H9 (cell line): ENCODE results near the gene MIR17HG. TPM values are rescaled to one million over a fixed set of nuclear protein-coding genes. Genes with fewer than 3 reads are reported as not detected.

Source experiments
- DNase-seq: peaks from one replicate; pipeline ENCODE4 v3.0.0-alpha.2; 2017
- H2AFZ ChIP-seq: one replicate; pipeline ENCODE4 v1.6.1; 2013; ENCODE audit warnings: mild to moderate bottlenecking, low read length, control low read depth, moderate library complexity
- H2AK5ac ChIP-seq: 2 replicates; pipeline ENCODE4 v1.6.1; 2013; ENCODE audit warnings: low read length, control low read depth, mixed read lengths; ENCODE audit not compliant: insufficient read length
- H2BK120ac ChIP-seq: one replicate; pipeline ENCODE4 v1.6.1; 2013; ENCODE audit warnings: low read depth, mild to moderate bottlenecking, low read length, control low read depth, inconsistent platforms; ENCODE audit not compliant: poor library complexity, severe bottlenecking
- H2BK12ac ChIP-seq: 2 replicates; pipeline ENCODE4 v1.6.1; 2013; ENCODE audit warnings: low read length, control low read depth, mixed read lengths, low read depth; ENCODE audit not compliant: insufficient read length
- H2BK15ac ChIP-seq: 2 replicates; pipeline ENCODE4 v1.6.1; 2013; ENCODE audit warnings: low read depth, low read length, control low read depth
- H2BK20ac ChIP-seq: one replicate; pipeline ENCODE4 v1.6.1; 2013; ENCODE audit warnings: low read depth, mild to moderate bottlenecking, low read length, control low read depth, inconsistent platforms; ENCODE audit not compliant: poor library complexity, severe bottlenecking
- H2BK5ac ChIP-seq: 2 replicates; pipeline ENCODE4 v1.6.1; 2013; ENCODE audit warnings: low read length, control low read depth, mixed read lengths; ENCODE audit not compliant: insufficient read length
- H3K14ac ChIP-seq: 2 replicates; pipeline ENCODE4 v1.6.1; 2013; ENCODE audit warnings: low read length, control low read depth; ENCODE audit not compliant: insufficient read depth
- H3K18ac ChIP-seq: 2 replicates; pipeline ENCODE4 v1.6.1; 2013; ENCODE audit warnings: low read depth, mild to moderate bottlenecking, mixed read lengths, low read length, control low read depth; ENCODE audit not compliant: insufficient read length
- H3K23ac ChIP-seq: 2 replicates; pipeline ENCODE4 v1.6.1; 2013; ENCODE audit warnings: low read length, control low read depth, mixed read lengths, low read depth; ENCODE audit not compliant: insufficient read length
- H3K23me2 ChIP-seq: 2 replicates; pipeline ENCODE4 v1.6.1; 2013; ENCODE audit warnings: low read depth, mild to moderate bottlenecking, mixed read lengths, low read length, control low read depth; ENCODE audit not compliant: insufficient read length, poor library complexity, severe bottlenecking
- H3K27ac ChIP-seq: 2 replicates; pipeline ENCODE4 v1.5.1; 2013; ENCODE audit warnings: low read length, control low read depth, mixed read lengths, low read depth; ENCODE audit not compliant: insufficient read length
- H3K27me3 ChIP-seq: 2 replicates; pipeline ENCODE4 v1.6.1; 2013; ENCODE audit warnings: low read length, control low read depth, inconsistent platforms; ENCODE audit not compliant: insufficient read depth
- H3K4ac ChIP-seq: 2 replicates; pipeline ENCODE4 v1.6.1; 2013; ENCODE audit warnings: low read depth, mild to moderate bottlenecking, control low read depth, inconsistent platforms, low read length, moderate library complexity
- H3K4me1 ChIP-seq: 2 replicates; pipeline ENCODE4 v1.6.1; 2013; ENCODE audit warnings: low read length, control low read depth, inconsistent platforms; ENCODE audit not compliant: insufficient read depth
- H3K4me2 ChIP-seq: 2 replicates; pipeline ENCODE4 v1.6.1; 2013; ENCODE audit warnings: low read length, control low read depth, mixed read lengths; ENCODE audit not compliant: insufficient read length, insufficient read depth
- H3K56ac ChIP-seq: 2 replicates; pipeline ENCODE4 v1.6.1; 2013; ENCODE audit warnings: low read depth, mild to moderate bottlenecking, mixed read lengths, low read length, control low read depth; ENCODE audit not compliant: insufficient read length
- H3K79me1 ChIP-seq: 2 replicates; pipeline ENCODE4 v1.6.1; 2013; ENCODE audit warnings: low read depth, mild to moderate bottlenecking, moderate library complexity, low read length, control low read depth, inconsistent platforms; ENCODE audit not compliant: insufficient read depth, poor library complexity, severe bottlenecking
- H3K79me2 ChIP-seq: 2 replicates; pipeline ENCODE4 v1.6.1; 2013; ENCODE audit warnings: low read length, control low read depth, inconsistent platforms; ENCODE audit not compliant: insufficient read depth
- H3K9ac ChIP-seq: 2 replicates; pipeline ENCODE4 v1.6.1; 2013; ENCODE audit warnings: low read length, control low read depth, mixed read lengths; ENCODE audit not compliant: insufficient read length; ENCODE audit errors: extremely low read depth
- H3K9me3 ChIP-seq: one replicate; pipeline ENCODE4 v1.6.1; 2013; ENCODE audit warnings: low read depth, low read length, inconsistent platforms; ENCODE audit not compliant: control insufficient read depth
- H3T11ph ChIP-seq: one replicate; pipeline ENCODE4 v1.6.1; 2013; ENCODE audit warnings: mild to moderate bottlenecking, low read length, control low read depth, inconsistent platforms
- H4K20me1 ChIP-seq: one replicate; pipeline ENCODE4 v1.6.1; 2013; ENCODE audit not compliant: control insufficient read depth, insufficient read length, insufficient read depth
- H4K5ac ChIP-seq: 2 replicates; pipeline ENCODE4 v1.6.1; 2013; ENCODE audit warnings: low read depth, mild to moderate bottlenecking, mixed read lengths, low read length, control low read depth; ENCODE audit not compliant: insufficient read length
- H4K8ac ChIP-seq: replicated peaks from 2 replicates; pipeline ENCODE4 v1.6.1; 2013; ENCODE audit warnings: low read length, control low read depth, mixed read lengths, low read depth; ENCODE audit not compliant: insufficient read length
- H4K91ac ChIP-seq: 2 replicates; pipeline ENCODE4 v1.6.1; 2013; ENCODE audit warnings: low read depth, mild to moderate bottlenecking, moderate library complexity, mixed read lengths, low read length, control low read depth; ENCODE audit not compliant: insufficient read length
- H3K27ac Mint-ChIP-seq, 3 experiments: 2 replicates in 2 of 3; 3 replicates in 1 of 3; pipeline ENCODE4 v1.8.0; 2020 to 2021; ENCODE audit warnings: mixed read lengths in 3 of 3, mild to moderate bottlenecking in 1 of 3, moderate library complexity in 1 of 3
- H3K27me3 Mint-ChIP-seq: 2 replicates; pipeline ENCODE4 v1.8.0; 2021; ENCODE audit warnings: low read depth, mild to moderate bottlenecking, moderate library complexity, mixed read lengths
- H3K36me3 Mint-ChIP-seq, 3 experiments: 2 replicates in 2 of 3; 3 replicates in 1 of 3; pipeline ENCODE4 v1.8.0; 2020 to 2021; ENCODE audit warnings: low read depth in 3 of 3, mixed read lengths in 3 of 3; ENCODE audit not compliant: insufficient read depth in 1 of 3
- H3K4me1 Mint-ChIP-seq, 2 experiments: 2 replicates each; pipeline ENCODE4 v1.8.0; 2020; ENCODE audit warnings: mixed read lengths in 2 of 2
- H3K4me3 Mint-ChIP-seq, 2 experiments: 2 replicates in 1 of 2; 3 replicates in 1 of 2; pipeline ENCODE4 v1.8.0; 2020 to 2021; ENCODE audit warnings: mild to moderate bottlenecking in 2 of 2, mixed read lengths in 2 of 2, moderate library complexity in 1 of 2
- H3K9me3 Mint-ChIP-seq, 2 experiments: 2 replicates in 1 of 2; 3 replicates in 1 of 2; pipeline ENCODE4 v1.8.0; 2020; ENCODE audit warnings: mild to moderate bottlenecking in 2 of 2, mixed read lengths in 2 of 2, moderate library complexity in 1 of 2
- WGBS: extraction: QIAGEN DNeasy Blood & Tissue Kit; methylation state at CpG from one replicate; pipeline ENCODE4 v1.1.7; 2013; ENCODE audit warnings: missing lambda C conversion rate, low lambda C conversion rate, mixed read lengths; ENCODE audit not compliant: insufficient read length; ENCODE audit errors: extremely low coverage; 5-methylcytosine and 5-hydroxymethylcytosine counted together
- total RNA-seq: library from RNA; stranded (reverse); gene quantifications from 2 replicates; pipeline ENCODE4 v1.2.1, GENCODE V29; 2021
- TF ChIP-seq, protein P1 (sequence below): fragments of 200-600 bp; sonication (generic); conservative IDR thresholded peaks from 3 replicates; pipeline ENCODE4 v1.8.0; 2021; ENCODE audit warnings: antibody characterized with exemption, mild to moderate bottlenecking

The MIR17HG gene
- total RNA-seq, 1 experiment from 2014 or later: 38.7 TPM

DNA sequence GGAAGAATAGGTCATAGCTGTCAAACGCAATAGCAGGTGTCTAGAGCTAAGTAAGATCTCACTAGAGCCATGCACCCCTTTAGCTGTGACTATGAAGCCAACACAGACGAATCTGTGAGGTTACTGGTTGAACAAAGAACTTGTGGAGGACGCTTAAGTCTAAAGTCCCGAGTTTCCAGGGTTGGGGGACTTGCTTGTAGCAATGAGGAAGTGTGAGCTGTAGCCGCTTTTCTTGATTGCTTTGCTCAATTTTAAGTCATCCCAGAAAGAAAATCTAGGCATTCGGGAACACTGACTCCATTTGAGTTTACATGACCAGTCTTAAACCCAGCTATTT, 52.5 kb downstream of the MIR17HG start:
- Histone ChIP-seq H4K20me1 (no peaks in the 10 kb centered on the region), H2BK12ac (no peak overlapping the region), H3K4me1 (no peaks in the 10 kb centered on the region), H3K9me3 (no peaks in the 10 kb centered on the region), H3K4me2 (no peak overlapping the region), H2BK15ac (no peak overlapping the region), H3K23me2 (peaks cover 7% of the 10 kb centered on the region), H3K27me3 (peaks cover 12% of the 10 kb centered on the region), H2BK120ac (no peak overlapping the region), H3K14ac (no peak overlapping the region), H3K9ac (no peak overlapping the region), H3T11ph (no peak overlapping the region), H3K79me1 (no peaks in the 10 kb centered on the region), H4K8ac (no peak overlapping the region), H4K5ac (no peak overlapping the region), H2BK5ac (no peak overlapping the region), H3K56ac (no peak overlapping the region), H3K23ac (no peak overlapping the region), H3K79me2 (no peaks in the 10 kb centered on the region), H2AK5ac (no peak overlapping the region), H2BK20ac (no peak overlapping the region), H3K4ac (no peak overlapping the region), H3K18ac (no peak overlapping the region), H3K27ac (no peak overlapping the region), H4K91ac (no peak overlapping the region), H2AFZ (no peak overlapping the region)
- no peak for DNase-seq
- H3K27ac Mint-ChIP-seq: no peak overlapping the region
- H3K36me3 Mint-ChIP-seq: no peaks in the 10 kb centered on the region
- peaks cover 4 to 6% of the 10 kb centered on the region in 2 experiments; a peak in 3 of 4 replicates for H3K4me1 Mint-ChIP-seq
- peak overlapping the region in 1 of 2 experiments; percentile 63; a peak in 2 of 5 replicates for H3K4me3 Mint-ChIP-seq
- no CpG with 5 or more reads among the region's 6 CpGs for WGBS
- TF ChIP-seq, protein P1, sequence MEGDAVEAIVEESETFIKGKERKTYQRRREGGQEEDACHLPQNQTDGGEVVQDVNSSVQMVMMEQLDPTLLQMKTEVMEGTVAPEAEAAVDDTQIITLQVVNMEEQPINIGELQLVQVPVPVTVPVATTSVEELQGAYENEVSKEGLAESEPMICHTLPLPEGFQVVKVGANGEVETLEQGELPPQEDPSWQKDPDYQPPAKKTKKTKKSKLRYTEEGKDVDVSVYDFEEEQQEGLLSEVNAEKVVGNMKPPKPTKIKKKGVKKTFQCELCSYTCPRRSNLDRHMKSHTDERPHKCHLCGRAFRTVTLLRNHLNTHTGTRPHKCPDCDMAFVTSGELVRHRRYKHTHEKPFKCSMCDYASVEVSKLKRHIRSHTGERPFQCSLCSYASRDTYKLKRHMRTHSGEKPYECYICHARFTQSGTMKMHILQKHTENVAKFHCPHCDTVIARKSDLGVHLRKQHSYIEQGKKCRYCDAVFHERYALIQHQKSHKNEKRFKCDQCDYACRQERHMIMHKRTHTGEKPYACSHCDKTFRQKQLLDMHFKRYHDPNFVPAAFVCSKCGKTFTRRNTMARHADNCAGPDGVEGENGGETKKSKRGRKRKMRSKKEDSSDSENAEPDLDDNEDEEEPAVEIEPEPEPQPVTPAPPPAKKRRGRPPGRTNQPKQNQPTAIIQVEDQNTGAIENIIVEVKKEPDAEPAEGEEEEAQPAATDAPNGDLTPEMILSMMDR: no peak
- peaks cover 0 to 1% of the 10 kb centered on the region in 2 experiments; a peak in 1 of 5 replicates for H3K9me3 Mint-ChIP-seq
- H3K27me3 Mint-ChIP-seq: peaks cover 81% of the 10 kb centered on the region
